ENCODE data around the gene ABCA13.

ABCA13 gene

DNA sequence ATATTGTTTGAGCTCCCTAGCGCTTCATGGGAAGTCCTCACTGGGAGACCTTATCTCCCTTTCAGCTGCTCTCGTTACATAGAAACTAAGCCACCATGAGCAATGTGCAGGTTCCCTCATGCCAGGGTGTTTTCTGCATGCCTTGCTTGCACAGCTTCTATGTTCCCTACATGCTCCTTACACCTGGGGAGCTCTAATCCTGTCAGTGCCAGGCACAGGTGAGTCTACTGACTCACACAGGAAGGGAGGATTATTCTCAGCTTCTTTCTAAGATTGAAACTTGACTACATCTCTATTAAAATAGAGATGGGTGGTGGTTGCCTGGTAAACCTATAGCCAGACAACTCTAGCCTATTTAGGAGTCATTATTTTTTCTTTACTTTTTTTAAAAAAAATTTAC, 377.4 kb downstream of the ABCA13 start:
- DNase-seq, result no peak

DNA sequence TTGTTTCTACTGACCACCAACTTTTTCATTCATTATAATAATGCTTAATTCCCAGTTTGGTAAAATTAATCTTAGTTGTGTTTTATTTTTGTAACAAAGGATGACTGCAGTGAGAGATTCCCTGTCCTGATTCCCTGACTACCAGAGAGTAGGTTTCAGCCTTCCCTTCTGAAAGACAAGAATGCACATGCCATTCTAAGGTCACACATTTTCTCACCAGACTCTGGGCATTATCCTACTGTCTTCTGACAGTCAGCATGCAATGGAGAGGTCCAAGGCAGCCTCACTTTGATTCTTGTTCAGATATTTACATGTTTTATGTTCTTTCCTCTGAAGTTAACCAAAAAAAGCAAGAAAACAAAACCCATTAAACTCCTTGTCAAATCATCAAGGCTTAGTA, 380.4 kb downstream of the ABCA13 start:
- DNase-seq, result no peak

DNA sequence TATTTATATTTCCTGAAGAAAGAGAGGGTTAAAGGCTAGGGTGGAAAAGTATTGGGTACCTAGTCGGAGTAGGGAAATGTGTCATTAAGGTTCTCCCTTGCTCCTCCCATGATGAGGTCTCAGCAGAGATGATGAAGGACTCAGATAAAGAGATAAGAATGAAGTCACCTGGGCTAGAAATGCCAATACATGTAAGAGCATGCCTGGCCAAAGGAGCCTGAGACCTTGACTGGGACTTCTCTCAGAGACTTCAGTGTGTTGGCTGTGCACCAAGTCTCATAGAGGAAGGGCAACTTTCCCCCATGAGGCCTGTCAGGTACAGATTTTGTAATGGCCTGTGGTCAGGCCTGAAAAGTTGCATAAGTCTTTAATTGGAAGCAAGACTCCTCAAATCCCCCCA, 392.1 kb downstream of the ABCA13 start:
- DNase-seq, result no peak

DNA sequence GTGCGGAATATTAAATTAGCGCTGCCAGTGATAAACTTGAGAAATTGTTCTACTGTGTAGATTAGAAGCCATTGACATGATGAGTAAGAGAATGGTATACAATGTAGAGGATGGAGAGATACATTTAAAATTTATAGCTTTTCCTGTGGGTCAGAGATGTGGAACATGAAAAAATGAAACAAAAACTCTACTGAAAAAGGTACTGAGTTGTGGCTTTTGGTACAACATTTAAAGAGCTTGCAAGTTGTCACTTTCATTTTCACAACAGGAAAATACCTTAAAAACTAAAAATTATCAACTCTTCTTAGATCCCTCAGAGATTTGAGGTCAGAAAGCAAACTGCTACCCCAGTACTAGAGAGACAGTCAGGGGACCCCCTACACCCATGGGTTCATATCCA, 404.3 kb downstream of the ABCA13 start:
- no peak for DNase-seq

DNA sequence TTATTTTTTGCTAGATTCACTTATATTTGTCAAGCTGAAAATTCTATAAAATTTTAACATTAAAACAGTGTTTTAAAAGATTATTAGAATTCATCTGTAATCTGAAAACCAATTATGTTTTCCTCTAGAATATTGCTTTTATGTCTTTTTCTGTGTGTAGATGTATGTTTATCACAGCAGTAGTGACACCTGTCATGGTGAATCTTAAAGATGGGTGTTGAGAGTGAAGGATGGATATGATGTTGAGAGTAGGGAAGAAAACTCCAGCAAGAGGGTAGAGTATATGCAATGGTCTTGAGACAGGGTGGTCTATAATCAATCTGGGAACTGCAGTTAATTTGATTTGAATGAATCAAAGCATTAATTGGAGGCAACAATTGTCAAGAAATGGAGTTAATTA, 416.2 kb downstream of the ABCA13 start:
- no peak for DNase-seq

DNA sequence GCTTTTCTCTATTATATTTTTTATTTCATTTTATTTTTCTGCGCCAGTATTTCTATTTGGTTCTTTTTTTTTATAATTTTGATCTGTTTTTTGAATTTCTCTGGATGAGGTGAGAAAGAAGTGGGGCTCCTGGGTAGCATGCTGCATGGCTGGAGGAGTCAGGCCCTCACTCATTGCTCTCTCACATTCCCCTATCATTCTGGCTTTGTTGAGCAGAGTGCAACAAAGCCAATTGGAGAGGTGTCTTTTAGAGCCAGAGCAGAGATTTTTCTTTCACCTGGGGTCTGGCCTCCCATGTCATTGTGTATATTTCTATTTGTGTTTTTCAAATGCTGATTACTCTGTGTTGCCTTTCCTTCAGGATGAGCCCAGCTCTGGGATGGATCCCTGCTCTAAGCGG, 423.1 kb downstream of the ABCA13 start:
- no peak for DNase-seq

DNA sequence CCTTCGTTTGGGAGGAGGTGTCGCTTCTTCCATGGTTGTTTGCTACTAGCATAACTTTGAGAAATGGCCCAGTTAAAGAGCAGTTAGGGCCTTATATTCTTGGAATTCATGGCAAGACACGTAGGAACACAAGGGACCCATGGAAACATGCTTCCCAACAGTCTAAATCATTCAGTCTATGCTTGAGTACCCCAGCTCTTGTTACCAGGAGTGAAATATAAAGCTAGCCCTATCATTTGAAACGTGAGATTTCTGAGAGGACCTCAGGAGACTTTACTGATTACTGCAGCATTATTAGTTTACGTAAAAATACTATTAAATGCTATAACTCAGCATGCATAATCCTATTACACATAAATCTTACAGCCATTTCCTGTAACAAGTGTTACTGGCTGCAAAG, 424.5 kb downstream of the ABCA13 start:
- DNase-seq, result no peak

DNA sequence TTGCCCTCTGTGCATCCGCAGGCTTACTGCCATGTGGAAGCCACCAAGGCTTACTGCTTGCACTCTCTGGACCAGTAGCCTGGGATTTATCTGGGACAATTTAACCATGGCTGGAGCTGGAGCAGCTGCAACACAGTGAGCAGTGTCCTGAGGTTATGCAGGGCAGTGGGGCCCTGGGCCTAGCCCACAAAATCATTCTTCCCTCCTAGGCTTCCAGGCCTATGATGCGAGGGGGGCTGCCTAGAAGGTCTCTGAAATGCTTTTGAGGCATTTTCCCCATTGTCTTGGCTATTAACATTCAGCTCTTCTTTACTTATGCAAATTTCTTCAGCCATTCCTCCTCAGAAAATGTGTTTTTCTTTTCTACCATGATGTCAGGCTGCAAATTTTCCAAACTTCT, 439.4 kb downstream of the ABCA13 start:
- DNase-seq, result no peak

DNA sequence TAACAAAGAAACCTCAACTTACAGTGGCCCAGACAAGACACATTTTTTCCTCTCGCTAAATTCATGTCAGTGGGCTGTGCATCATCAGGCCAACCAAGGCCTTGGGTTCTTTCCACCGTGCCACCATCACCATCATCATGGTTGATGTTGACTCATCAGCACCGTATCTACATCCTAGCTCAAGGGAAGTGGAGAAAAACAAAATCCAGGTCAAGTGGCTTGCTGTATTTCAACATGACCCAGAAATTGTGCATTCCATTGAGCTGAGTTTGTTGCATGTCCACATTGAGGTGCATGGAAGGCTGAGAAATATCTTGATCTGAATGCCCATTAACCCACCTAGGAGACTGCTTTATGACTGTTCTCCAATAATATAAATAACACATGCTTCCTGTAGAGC, 440.7 kb downstream of the ABCA13 start:
- no peak for DNase-seq

DNA sequence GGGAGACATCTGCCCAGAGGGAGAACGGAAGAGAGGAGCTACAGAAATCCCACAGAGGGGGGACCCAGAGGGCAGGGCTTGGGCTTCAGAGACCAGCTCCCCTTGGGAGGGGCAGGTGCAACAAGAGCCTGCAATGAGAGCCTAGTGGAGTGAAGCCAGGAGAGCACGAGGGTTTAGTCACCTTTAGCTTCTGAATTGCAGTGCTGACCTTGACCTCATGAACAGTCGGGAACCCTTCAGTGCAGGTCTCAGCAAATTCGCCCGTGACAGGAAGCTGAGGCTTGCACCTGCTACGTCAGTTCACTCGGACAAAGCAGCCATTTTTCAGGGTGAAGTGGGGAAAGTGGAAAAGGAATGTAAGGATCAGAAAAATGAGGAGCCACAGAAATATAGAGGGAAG, 446.2 kb downstream of the ABCA13 start:
- DNase-seq, result no peak

DNA sequence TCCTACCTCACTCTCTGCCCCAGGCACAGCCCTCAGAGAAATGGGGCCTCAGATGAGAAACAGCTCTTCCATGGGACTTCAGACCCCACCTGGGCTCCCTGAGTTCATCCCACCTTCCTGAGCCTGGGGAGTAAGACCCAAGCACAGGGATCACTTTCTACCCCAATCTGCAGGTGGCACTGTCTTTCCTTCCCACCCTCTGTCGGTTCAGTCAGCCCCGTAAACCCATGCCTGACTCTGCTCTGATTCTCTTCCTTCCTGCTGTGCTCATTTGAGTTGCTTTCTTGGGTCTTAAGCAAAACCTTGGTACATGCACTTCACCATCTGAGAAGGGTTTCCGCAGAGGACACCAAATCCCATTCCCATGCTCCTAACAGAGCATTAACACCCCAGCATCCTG, 446.7 kb downstream of the ABCA13 start:
- no peak for DNase-seq

DNA sequence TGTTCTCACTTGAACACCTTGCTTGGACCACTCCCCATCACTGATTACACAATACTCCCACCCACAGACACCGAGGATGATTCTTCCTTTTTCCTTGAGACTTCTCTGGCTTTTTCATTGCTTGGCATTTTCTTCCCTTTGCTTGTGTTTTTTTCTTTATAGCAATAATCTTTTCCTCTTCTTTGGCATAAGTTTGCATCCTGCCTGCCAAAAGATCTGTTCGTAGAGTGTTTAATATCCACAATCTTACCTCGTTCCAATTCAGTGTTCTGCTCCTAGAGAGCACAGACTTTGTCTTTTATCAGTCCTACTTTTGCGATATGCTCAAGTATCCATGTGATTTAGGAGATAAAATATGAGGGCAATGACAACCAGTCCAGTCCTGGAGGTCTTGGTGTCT, 449.8 kb downstream of the ABCA13 start:
- DNase-seq, result no peak

DNA sequence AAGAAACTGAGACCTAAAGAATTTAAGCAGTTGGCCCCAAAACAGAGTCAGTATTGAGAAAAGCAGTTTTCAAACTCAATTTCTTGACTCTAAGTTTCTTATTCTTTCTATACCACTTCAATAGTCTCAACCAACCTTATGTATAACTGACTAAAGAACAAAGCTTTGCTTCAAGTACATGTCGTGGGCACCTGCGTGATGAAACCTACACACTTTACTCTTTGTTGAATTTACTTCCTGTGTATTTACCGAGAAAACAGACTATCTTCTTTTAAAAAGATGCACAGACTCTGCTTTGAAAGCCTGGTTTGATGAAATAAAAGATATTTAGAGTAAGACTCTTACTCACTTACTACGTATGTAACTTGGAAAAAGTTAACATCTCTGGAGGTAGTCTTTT, 455.9 kb downstream of the ABCA13 start:
- DNase-seq, result no peak

DNA sequence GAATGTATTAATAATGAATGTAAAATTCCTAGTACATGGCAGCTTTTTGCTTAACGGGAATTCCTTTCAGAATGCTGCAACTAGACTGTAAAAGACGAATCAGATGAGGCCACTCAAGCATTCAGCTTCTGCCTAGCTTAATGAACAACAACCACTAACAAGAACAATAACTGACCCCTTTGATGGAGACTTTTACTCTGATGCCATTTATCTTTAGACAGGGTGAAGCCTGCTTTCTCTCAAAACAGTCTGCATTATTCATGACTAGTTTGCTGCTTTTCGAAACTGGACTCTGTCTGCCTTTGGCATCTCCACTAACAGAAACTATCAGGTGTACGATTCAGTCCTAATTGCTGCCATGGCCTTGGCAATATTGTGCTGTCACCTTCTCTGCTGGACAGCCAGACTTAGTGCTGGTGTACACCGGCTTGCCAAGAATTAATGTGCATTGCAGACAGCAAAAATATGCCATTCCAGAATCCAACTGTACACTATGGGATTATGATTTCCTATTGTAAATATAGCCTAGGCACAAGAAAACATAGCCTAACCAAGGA, 457.6 kb downstream of the ABCA13 start:
- DNase-seq, result no peak

DNA sequence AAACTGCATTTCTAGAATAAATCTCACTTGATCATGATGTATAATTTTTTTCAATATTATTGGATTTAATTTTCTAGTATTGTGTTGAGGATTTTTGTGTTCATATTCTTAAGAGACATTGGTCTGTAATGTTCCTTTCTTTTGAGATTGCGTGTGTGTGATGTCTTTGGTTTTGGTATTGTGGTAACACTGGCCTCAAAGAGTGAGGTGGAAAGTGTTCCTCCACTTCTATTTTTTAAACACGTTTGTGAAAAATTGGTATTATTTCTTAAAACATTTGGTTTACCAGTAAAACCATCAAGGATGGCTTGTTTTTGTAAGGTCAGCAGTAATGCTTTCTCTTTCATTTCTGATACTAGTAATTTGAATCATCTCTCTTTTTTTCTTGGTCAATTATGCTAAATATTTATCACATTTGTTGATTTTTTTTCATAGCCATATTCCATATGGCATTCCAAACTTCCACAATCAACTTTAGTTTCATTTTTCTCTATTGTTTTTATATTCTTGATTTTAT, 462.9 kb downstream of the ABCA13 start:
- DNase-seq, result no peak

DNA sequence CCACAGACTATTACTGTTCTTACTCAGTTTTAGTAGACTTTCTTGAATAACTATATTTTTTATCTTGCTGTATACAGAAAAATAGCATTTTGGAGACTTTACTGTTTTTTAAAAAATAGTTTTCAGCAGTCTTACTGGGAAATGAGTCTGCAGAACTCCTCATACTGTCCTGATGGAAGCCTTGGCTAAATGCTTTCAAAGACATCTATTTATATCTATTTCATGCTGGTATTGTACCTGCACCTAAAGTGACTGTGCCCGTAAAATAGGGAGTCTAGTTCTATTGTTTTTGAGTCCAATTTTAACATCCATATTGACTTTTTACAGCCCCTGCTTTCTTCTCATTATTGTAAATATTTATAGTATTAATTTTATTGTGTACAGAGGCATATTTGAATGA, 464.5 kb downstream of the ABCA13 start:
- no peak for DNase-seq

DNA sequence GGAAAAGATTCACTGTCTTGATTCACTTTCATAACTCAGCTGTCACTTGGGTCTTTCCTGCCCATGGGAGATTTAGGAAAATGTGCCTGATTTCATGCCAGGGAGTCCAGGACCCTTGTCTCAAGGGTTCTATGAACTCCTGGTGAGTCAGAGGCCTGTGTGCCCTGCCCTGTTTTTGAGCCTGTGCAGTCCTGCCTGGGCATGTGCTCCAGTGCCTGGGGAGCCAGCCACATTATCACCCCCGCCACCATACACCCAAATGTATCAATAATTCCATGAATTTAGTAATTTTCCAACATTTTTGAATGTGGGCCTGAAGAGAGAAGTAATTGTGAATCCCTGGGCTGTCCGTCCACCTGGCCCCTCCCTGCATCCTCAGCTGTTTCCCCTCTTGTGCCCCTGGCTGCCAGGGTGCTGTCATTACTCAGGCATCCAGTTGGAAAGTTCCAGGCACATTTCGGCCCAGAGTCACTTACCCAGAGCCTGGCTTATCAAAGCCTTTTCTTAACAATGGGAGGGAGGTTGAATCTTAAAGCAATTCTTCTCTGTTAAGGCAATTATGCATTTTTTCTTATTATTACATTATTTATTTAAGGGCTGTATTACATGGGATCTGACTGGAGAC, 465.2 kb downstream of the ABCA13 start:
- DNase-seq, result no peak

DNA sequence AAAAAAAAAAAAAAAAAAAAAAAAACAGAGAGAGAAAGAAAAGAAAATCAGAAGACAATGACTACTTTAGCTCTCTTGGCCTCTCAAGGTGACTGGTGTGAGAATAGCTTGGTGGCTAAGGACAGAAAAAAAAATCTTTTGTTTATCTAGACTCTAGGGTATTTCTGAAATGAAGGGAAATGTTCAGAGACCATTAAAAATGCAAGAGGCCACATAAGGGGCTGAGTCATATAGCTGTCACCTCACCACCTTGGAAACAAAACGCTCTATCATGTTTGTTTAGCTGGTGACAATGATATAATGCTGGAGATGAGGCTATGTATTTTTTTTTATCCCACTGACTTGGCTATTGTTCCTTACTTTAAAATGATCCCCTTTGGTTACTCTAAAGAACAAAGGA, 466.1 kb downstream of the ABCA13 start:
- DNase-seq, result no peak

DNA sequence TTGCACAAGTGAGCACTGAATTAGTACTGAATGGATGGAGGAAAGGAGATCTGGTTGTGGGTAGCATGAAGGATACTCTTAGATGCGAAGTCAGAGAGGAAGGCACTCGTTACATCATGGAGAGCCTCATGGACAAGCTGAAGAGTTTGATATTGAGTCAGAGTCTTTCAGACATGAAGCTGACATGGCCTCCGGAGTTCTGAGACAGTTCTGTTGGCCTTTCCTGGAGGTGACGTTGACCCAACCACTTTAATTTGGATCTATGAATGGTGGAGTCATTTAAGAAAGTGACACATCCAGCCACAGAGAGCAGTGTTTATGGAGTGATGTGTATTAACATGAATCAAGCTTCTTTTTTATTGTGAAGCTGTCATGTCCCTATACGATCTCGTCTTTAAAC, 466.8 kb downstream of the ABCA13 start:
- no peak for DNase-seq

DNA sequence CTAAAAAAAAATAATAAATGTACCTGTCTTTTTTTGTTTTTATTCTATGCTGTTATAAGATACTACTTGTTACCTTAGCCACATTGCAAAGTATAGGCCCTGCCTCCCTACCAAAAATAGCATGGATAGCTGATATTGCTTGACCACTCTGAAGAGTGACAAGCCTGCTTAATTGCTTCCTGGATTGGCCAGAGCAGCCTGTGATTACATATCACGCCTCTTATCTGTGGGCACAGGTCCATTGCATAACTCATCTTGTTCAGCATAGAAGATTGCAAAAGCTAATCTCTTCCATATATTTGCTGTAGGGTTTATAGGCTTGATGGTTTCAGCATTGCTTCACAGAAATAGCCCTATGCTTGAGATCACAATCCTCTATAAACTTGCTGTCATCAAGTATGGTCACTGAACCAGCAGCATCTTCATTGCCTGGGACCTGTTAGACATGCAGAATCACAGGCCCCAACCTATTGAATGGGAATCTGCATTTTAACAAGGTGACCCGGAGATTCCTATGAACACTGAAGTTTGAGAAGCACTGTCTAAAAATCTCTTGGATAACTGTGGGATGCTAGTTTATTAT, 472.3 kb downstream of the ABCA13 start:
- DNase-seq, result peak; percentile 19 to 71

DNA sequence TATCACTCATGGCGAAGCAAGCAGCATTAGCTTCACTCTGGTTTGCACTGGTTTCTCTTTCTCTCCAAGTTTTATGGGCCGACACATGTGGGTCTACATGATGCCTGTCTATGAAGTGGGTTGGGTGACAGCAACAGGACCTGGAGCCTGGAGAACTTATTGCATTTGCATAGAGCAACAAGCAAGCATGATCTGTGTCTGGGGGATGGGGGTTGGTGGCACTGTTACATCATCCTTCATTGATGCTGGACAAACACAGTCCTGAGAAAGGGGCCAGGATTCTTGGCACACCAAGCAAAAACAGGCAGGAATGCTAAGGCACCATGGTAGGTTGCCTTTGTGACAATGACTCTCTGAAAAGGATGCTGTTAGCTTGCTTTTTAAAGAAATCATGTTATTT, 486.9 kb downstream of the ABCA13 start:
- no peak for DNase-seq

DNA sequence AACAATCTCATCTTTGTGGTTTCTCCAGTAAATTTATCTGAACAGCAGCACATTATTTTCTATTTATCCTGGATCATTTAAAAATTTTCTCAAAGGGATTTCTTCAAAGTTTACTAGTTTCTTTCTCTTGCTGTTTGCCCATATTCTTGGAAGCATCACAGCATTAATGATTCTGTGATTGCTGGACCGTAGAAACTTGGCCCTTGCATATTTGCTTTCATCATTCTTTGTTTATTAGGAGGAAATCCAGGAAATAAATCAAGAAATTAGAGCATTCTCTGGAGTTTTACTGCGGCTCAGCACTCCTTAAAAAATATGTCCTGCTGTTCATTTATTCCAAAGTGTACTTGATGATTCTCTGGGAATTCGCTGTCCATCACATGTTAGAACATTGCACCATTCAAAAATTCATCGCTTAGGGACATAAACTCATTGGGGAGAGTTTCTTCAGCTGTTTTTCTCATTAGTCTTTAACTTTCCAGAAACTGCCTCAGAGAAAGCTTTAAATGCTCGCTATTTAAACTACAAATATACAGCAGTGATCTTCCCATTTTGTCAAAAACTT, 489.1 kb downstream of the ABCA13 start:
- DNase-seq, result no peak

DNA sequence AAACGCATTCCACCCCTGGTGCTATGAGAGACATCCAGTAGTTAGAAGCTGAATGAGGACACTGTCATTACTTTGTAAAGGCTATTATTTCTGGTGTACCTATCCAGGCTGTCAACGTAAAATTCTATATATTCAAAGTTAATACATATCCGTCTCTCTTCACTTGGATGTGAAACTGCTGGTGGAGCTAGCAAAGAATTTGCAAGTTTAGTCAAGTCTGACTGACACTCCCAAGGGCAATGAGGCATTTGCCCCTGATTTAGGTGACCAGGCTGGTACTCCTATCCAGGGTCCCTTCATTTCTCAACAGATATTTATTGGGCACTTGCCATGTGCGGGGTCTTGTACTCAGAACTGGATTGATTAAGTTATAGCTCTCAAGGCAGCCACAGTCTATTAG, 493.0 kb downstream of the ABCA13 start:
- DNase-seq, result no peak

DNA sequence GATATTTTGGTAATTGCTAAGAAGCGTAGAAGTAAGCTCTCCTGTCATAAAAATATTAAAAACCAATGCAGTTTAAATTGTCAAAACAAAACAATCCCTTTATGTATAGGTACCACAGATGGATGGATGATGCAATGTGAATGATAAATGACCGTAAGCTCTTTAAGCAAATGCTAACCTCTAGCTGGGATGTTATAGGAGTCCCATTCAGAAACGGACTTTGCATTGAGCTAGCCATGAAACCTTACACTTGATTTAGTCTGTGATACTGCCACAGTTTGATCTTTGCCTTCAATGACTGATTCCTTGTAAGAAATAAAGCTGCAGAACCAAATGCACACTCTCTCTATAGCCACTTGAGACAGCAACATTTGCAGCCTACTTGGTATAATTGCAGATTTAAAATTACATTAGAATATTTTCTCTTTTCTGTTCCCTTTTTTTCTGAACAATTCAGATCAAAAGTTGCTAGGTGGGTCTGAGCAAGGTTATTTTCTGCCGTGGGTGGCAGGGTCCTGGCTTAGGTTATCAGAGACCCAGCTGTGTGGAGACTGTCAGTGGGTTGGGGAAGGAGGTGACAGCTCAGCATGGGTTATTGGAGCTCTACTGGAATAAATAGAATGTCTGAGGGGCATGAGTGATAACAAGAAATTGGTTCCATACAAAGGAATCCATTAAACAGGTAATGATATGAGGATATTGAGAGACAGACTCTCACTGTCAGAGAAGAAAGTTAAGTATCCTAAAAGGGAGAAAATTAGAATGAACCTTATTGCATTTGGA, 494.3 kb downstream of the ABCA13 start:
- no peak for DNase-seq

All from inflammatory macrophage treated with lipopolysaccharide for 1 hour (primary cell).